K562 (cell line): ENCODE data around the gene NPFFR1. TPM values are rescaled to one million over a fixed set of nuclear protein-coding genes. Genes with fewer than 3 reads are reported as not detected.

Source experiments
- BHLHE40 ChIP-seq: IDR thresholded peaks from 2 replicates; pipeline ENCODE4 v1.6.1; 2011; ENCODE audit warnings: low read length, improper control_type of control experiment
- ETS1 ChIP-seq: conservative IDR thresholded peaks from 2 replicates; pipeline ENCODE4 v1.6.1; 2011; ENCODE audit warnings: low read depth, mild to moderate bottlenecking, low read length; ENCODE audit not compliant: control insufficient read depth
- FOXJ2 ChIP-seq: fragments of 200-800 bp; sonication (Bioruptor generic); IDR thresholded peaks from 2 replicates; pipeline ENCODE4 v1.6.1; 2016; ENCODE audit warnings: missing genetic modification characterization, missing compliant biosample characterization
- GTF2A2 ChIP-seq: IDR thresholded peaks from 2 replicates; pipeline ENCODE4 v1.6.1; 2016; ENCODE audit warnings: mild to moderate bottlenecking, missing genetic modification characterization, missing compliant biosample characterization
- LCOR ChIP-seq: sonication (generic); formaldehyde crosslinking; IDR thresholded peaks from 2 replicates; pipeline ENCODE4 v1.8.0; 2022; ENCODE audit warnings: mild to moderate bottlenecking, missing genetic modification reagents
- MAFG ChIP-seq: fragments of 450-650 bp; conservative IDR thresholded peaks from 2 replicates; pipeline ENCODE4 v1.6.1; 2016; ENCODE audit warnings: missing genetic modification characterization, missing compliant biosample characterization
- MIER1 ChIP-seq: fragments of 450-650 bp; IDR thresholded peaks from 2 replicates; pipeline ENCODE4 v1.6.1; 2016; ENCODE audit warnings: antibody characterized with exemption, mild to moderate bottlenecking, low read depth
- NCOA2 ChIP-seq, 2 experiments: fragments of 450-650 bp; IDR thresholded peaks; 2 replicates each; pipeline ENCODE4 v1.6.1; 2018; ENCODE audit warnings: mild to moderate bottlenecking in 2 of 2, moderate library complexity in 1 of 2; ENCODE audit not compliant: partially characterized antibody in 2 of 2
- NR1H2 ChIP-seq: sonication (generic); formaldehyde crosslinking; IDR thresholded peaks from 2 replicates; pipeline ENCODE4 v1.4.0; 2020; ENCODE audit warnings: mild to moderate bottlenecking, missing genetic modification reagents
- NR2C2 ChIP-seq, 2 experiments: fragments of 200-800 bp in 1 of 2; sonication (Bioruptor generic) in 1 of 2; sonication (generic) in 1 of 2; formaldehyde crosslinking in 1 of 2; IDR thresholded peaks; 2 replicates each; pipeline versions ENCODE4 v1.6.1 to v1.8.0; 2016 to 2022; ENCODE audit warnings: mild to moderate bottlenecking in 1 of 2, missing compliant biosample characterization in 1 of 2, missing genetic modification characterization in 1 of 2, missing genetic modification reagents in 1 of 2
- PKNOX1 ChIP-seq: fragments of 450-650 bp; IDR thresholded peaks from 2 replicates; pipeline ENCODE4 v1.6.1; 2016
- POLR2AphosphoS5 ChIP-seq: IDR thresholded peaks from 2 replicates; pipeline ENCODE4 v1.6.1; 2011; ENCODE audit warnings: mild to moderate bottlenecking, low read depth, low read length, moderate library complexity; ENCODE audit not compliant: control insufficient read depth, insufficient read depth
- RB1 ChIP-seq: fragments of 450-650 bp; IDR thresholded peaks from 2 replicates; pipeline ENCODE4 v1.6.1; 2017; ENCODE audit warnings: low read depth, mild to moderate bottlenecking
- RBM25 ChIP-seq: fragments of 200-400 bp; formaldehyde crosslinking; IDR thresholded peaks from 2 replicates; pipeline ENCODE4 v1.6.1; 2018; ENCODE audit warnings: low read length, low read depth, moderate library complexity; ENCODE audit not compliant: severe bottlenecking
- RBM34 ChIP-seq: fragments of 200-400 bp; formaldehyde crosslinking; IDR thresholded peaks from 2 replicates; pipeline ENCODE4 v1.6.1; 2018; ENCODE audit warnings: low read length, borderline replicate concordance; ENCODE audit not compliant: insufficient read depth
- THAP7 ChIP-seq: fragments of 250-450 bp; sonication (Bioruptor Pico); IDR thresholded peaks from 2 replicates; pipeline ENCODE4 v1.5.0; 2021
- THRAP3 ChIP-seq: fragments of 450-650 bp; IDR thresholded peaks from 2 replicates; pipeline ENCODE4 v1.6.1; 2016; ENCODE audit warnings: mild to moderate bottlenecking, inconsistent platforms, borderline replicate concordance
- ZNF124 ChIP-seq: sonication (generic); formaldehyde crosslinking; IDR thresholded peaks from 2 replicates; pipeline ENCODE4 v1.8.1; 2022; ENCODE audit warnings: missing genetic modification reagents
- ZNF175 ChIP-seq: fragments of 200-800 bp; sonication (Bioruptor generic); IDR thresholded peaks from 2 replicates; pipeline ENCODE4 v1.6.1; 2016; ENCODE audit warnings: low read depth, mild to moderate bottlenecking, missing genetic modification characterization, missing compliant biosample characterization
- polyA plus RNA-seq, 8 experiments: library from polyadenylated mRNA; depleted of rRNA in 4 of 8; stranded (reverse) in 5 of 8; unstranded in 3 of 8; fragments of >200 nt; fragmentation: Nextera tagmentation in 2 of 8; fragmentation: Illumina TruSeq in 1 of 8; extraction: Ambion mirVana in 2 of 8; extraction: Trizol in 1 of 8; gene quantifications; 2 replicates each; pipeline versions ENCODE4 v1.2.1 to v1.2.3, GENCODE V29; 2011 to 2014; ENCODE audit warnings: inconsistent platforms in 1 of 8, missing spikeins in 1 of 8
- total RNA-seq, 7 experiments: library from RNA; depleted of rRNA in 6 of 7; stranded (reverse); fragments of >200 nt in 6 of 7; fragmentation: Illumina TruSeq in 2 of 7; extraction: Trizol in 2 of 7; gene quantifications; 2 replicates each; pipeline versions ENCODE4 v1.2.1 to v1.2.3, GENCODE V29; 2011 to 2021; ENCODE audit warnings: low replicate concordance in 1 of 7
- TF ChIP-seq, protein P1 (sequence below): sonication (generic); formaldehyde crosslinking; IDR thresholded peaks from 2 replicates; pipeline ENCODE4 v1.8.1; 2023; ENCODE audit warnings: mild to moderate bottlenecking, missing genetic modification reagents
- TF ChIP-seq, protein P2 (sequence below), 2 experiments: fragments of 450-650 bp; IDR thresholded peaks; 2 replicates each; pipeline ENCODE4 v1.6.1; 2016

Gene NPFFR1
- total and polyA plus RNA-seq, 9 of the 15 experiments (the other 6 are each of a cell fraction or from before 2014, with no cell fraction given), result under 0.01 TPM; not detected in 8

GRCh38 chr10:70296406-70296899 is 12.6 kb upstream of the NPFFR1 start (continued):
- TF ChIP-seq THAP7 (CRISPR knock-in tag), result no peak
- no peak for TF ChIP-seq RB1
- TF ChIP-seq, protein P1, sequence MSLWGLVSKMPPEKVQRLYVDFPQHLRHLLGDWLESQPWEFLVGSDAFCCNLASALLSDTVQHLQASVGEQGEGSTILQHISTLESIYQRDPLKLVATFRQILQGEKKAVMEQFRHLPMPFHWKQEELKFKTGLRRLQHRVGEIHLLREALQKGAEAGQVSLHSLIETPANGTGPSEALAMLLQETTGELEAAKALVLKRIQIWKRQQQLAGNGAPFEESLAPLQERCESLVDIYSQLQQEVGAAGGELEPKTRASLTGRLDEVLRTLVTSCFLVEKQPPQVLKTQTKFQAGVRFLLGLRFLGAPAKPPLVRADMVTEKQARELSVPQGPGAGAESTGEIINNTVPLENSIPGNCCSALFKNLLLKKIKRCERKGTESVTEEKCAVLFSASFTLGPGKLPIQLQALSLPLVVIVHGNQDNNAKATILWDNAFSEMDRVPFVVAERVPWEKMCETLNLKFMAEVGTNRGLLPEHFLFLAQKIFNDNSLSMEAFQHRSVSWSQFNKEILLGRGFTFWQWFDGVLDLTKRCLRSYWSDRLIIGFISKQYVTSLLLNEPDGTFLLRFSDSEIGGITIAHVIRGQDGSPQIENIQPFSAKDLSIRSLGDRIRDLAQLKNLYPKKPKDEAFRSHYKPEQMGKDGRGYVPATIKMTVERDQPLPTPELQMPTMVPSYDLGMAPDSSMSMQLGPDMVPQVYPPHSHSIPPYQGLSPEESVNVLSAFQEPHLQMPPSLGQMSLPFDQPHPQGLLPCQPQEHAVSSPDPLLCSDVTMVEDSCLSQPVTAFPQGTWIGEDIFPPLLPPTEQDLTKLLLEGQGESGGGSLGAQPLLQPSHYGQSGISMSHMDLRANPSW, result no peak
- TF ChIP-seq BHLHE40, result peak; percentile 35; the same call in 1 of the 2 replicates
- TF ChIP-seq ZNF124 (CRISPR knock-in tag), result no peak
- no peak for TF ChIP-seq ETS1
- no peak for TF ChIP-seq GTF2A2 (tag)
- no peak; the same call in 1 of the 2 replicates for TF ChIP-seq PKNOX1
- TF ChIP-seq ZNF175, result no peak
- TF ChIP-seq MIER1, result no peak
- TF ChIP-seq, protein P2, sequence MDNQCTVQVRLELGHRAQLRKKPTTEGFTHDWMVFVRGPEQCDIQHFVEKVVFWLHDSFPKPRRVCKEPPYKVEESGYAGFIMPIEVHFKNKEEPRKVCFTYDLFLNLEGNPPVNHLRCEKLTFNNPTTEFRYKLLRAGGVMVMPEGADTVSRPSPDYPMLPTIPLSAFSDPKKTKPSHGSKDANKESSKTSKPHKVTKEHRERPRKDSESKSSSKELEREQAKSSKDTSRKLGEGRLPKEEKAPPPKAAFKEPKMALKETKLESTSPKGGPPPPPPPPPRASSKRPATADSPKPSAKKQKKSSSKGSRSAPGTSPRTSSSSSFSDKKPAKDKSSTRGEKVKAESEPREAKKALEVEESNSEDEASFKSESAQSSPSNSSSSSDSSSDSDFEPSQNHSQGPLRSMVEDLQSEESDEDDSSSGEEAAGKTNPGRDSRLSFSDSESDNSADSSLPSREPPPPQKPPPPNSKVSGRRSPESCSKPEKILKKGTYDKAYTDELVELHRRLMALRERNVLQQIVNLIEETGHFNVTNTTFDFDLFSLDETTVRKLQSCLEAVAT (IDR thresholded peaks at IDR 0.05), result peak in 1 of 2 experiments; percentile 88; a peak in 2 of 4 replicates
- no peak for TF ChIP-seq FOXJ2
- no peak for TF ChIP-seq THRAP3
- no peak for TF ChIP-seq RBM34
- no peak for TF ChIP-seq NR2C2 (CRISPR knock-in tag; IDR thresholded peaks at IDR 0.05)
- 0 out of 2 replicates have a peak, but pooled peaks have one; percentile 0 for TF ChIP-seq NR2C2 (tag; IDR thresholded peaks at IDR 0.05)
- TF ChIP-seq LCOR (CRISPR knock-in tag), result peak; percentile 55; the same call in 1 of the 2 replicates
- no peak for TF ChIP-seq NR1H2 (CRISPR knock-in tag)
- TF ChIP-seq NCOA2 (IDR thresholded peaks at IDR 0.05; ENCODE audit: partially characterized antibody in 2 of 2), result no peak
- 0 out of 2 replicates have a peak, but pooled peaks have one; percentile 31 for TF ChIP-seq MAFG
- no peak for TF ChIP-seq RBM25
- peak; percentile 37; the same call in 1 of the 2 replicates for TF ChIP-seq POLR2AphosphoS5
